ENCODE data around the gene PLEKHA4. TPM values are rescaled to one million over a fixed set of nuclear protein-coding genes. Genes with fewer than 3 reads are reported as not detected.

PLEKHA4 gene
- total and polyA plus RNA-seq, 2 of the 13 experiments (the other 11 are each of a cell fraction or from before 2014, with no cell fraction given): 4.8 to 6.0 TPM

DNA sequence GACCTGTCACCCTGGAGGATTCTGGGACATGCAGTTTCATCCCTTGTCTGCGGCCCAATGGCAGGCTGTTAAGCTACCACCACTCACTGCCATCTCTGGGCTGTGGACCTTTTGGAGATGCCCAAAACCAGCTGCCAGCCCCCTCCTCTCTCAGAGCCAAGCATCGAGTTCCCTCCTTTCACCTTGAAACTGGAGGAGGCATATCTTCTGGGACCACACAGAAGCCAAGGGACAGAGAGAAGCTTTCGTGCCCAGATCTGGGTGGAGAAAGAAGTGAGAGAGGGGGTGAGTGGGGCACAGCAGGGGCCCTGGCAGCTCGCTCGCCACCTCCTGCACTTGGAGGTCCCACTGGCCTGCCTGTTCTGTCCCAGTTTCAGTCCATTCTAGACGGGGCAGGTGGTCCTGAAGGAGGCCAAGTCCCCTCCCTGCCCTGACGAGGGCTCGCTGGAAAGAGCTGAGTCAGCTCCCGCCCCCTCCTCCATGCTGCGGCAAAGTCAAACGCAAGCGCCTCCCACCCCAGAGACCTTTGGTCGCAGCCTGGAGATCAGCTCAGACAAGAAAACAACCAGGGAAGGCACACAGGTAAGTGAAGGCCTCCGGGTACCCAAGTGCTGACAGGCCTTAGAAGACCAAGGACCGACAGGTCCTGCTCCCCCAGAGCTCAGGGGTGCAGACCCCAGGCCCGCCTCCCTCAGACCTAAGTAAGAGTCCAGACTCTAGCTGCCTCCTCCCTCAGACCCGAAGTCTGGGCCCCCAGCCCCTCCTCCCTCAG is 61.4 kb downstream of the PLEKHA4 start (continued):
- TF ChIP-seq ZNF772 (CRISPR knock-in tag; IDR thresholded peaks at IDR 0.05): no peak
- no peak for TF ChIP-seq SKIL (CRISPR knock-in tag; IDR thresholded peaks at IDR 0.05; ENCODE audit: borderline replicate concordance)
- TF ChIP-seq ZNF7 (CRISPR knock-in tag; IDR thresholded peaks at IDR 0.05): no peak
- TF ChIP-seq RARG (CRISPR knock-in tag; IDR thresholded peaks at IDR 0.05; ENCODE audit: low read depth): no peak
- no peak for TF ChIP-seq ZNF24 (IDR thresholded peaks at IDR 0.05)
- 0 out of 2 replicates have a peak, but pooled peaks have one; percentile 33 for TF ChIP-seq ZSCAN29 (CRISPR knock-in tag; conservative IDR thresholded peaks at IDR 0.05)
- no peak for TF ChIP-seq DZIP1 (CRISPR knock-in tag; IDR thresholded peaks at IDR 0.05)
- TF ChIP-seq ZNF326 (CRISPR knock-in tag; IDR thresholded peaks at IDR 0.05; ENCODE audit: borderline replicate concordance): no peak
- TF ChIP-seq BHLHE40 (IDR thresholded peaks at IDR 0.05; ENCODE audit: low read length): no peak
- no peak for TF ChIP-seq MTF1 (CRISPR knock-in tag; IDR thresholded peaks at IDR 0.05)
- peak; percentile 64 for TF ChIP-seq ZNF143 (CRISPR knock-in tag; IDR thresholded peaks at IDR 0.05)
- TF ChIP-seq ZUFSP (CRISPR knock-in tag; IDR thresholded peaks at IDR 0.05; ENCODE audit: borderline replicate concordance): no peak
- no peak for TF ChIP-seq ZNF776 (CRISPR knock-in tag; IDR thresholded peaks at IDR 0.05)
- TF ChIP-seq CREM (IDR thresholded peaks at IDR 0.05): peak; percentile 6
- no peak for TF ChIP-seq CREM (CRISPR knock-in tag; IDR thresholded peaks at IDR 0.05)
- no peak for TF ChIP-seq KAT7 (CRISPR knock-in tag; IDR thresholded peaks at IDR 0.05; ENCODE audit: borderline replicate concordance)
- TF ChIP-seq ZNF75D (CRISPR knock-in tag; IDR thresholded peaks at IDR 0.05; ENCODE audit: borderline replicate concordance): no peak
- no peak for TF ChIP-seq ZNF841 (CRISPR knock-in tag; IDR thresholded peaks at IDR 0.05; ENCODE audit: borderline replicate concordance)
- TF ChIP-seq WIZ (CRISPR knock-in tag; IDR thresholded peaks at IDR 0.05): no peak
- peak; percentile 39; the same call in 1 of the 2 replicates for TF ChIP-seq ZNF441 (CRISPR knock-in tag; IDR thresholded peaks at IDR 0.05; ENCODE audit: borderline replicate concordance)
- no peak; the same call in 1 of the 2 replicates for TF ChIP-seq SAFB2 (CRISPR knock-in tag; IDR thresholded peaks at IDR 0.05; ENCODE audit: borderline replicate concordance, low read depth)
- no peak for TF ChIP-seq KLF9 (CRISPR knock-in tag; IDR thresholded peaks at IDR 0.05; ENCODE audit: low read depth)
- TF ChIP-seq CHD2 (IDR thresholded peaks at IDR 0.05; ENCODE audit: low read depth, low read length): no peak
- no peak for TF ChIP-seq CHD4 (IDR thresholded peaks at IDR 0.05; ENCODE audit: borderline replicate concordance, low read length)
- TF ChIP-seq ZNF777 (CRISPR knock-in tag; IDR thresholded peaks at IDR 0.05): peak; percentile 17; the same call in 1 of the 2 replicates
- peak; percentile 55 for TF ChIP-seq ZNF205 (CRISPR knock-in tag; IDR thresholded peaks at IDR 0.05)
